ENCODE data around the gene NRIP2. TPM values are rescaled to one million over a fixed set of nuclear protein-coding genes. Genes with fewer than 3 reads are reported as not detected.
A peak's percentile ranks its signal among the peaks of the same experiment; 100 is the strongest.

NRIP2 gene
- total RNA-seq, 1 experiment from 2014 or later: 0.15 TPM

- H3K27ac Mint-ChIP-seq: peak within 1 kb of the TSS; percentile 97 to 100 (median 98)
Measured at GRCh38 chr12:2877047-2877952, 42.5 kb upstream of the NRIP2 start, which contains the start of the genes FOXM1 and RHNO1. TSS of gene FOXM1 (minus strand) at chr12:2877174. CDS start at chr12:2874478, 2,696 bp downstream. TSS of gene RHNO1 (plus strand) at chr12:2877223. CDS start at chr12:2885367, 8,144 bp downstream.

More at GRCh38 chr12:2877047-2877952, 42.5 kb upstream of the NRIP2 start, which contains the start of the genes FOXM1 and RHNO1:
- Histone ChIP-seq H3K79me2 (ENCODE audit: insufficient read depth, low read length) (peaks cover 7% of the 10 kb centered on the region; the same call in 1 of the 2 replicates), H3K4me2 (ENCODE audit: insufficient read depth, insufficient read length, low read length) (peak within 1 kb of the TSS; percentile 79), H4K5ac (ENCODE audit: insufficient read length, low read depth, low read length) (no peak within 1 kb of the TSS), H2BK12ac (ENCODE audit: insufficient read length, low read depth, low read length) (no peak within 1 kb of the TSS), H4K8ac (replicated peaks; ENCODE audit: insufficient read length, low read depth, low read length) (no peak within 1 kb of the TSS), H3K56ac (ENCODE audit: insufficient read length, low read depth, low read length) (no peak within 1 kb of the TSS), H3K18ac (ENCODE audit: insufficient read length, low read depth, low read length) (peak within 1 kb of the TSS; percentile 70), H2AFZ (ENCODE audit: low read length) (no peak within 1 kb of the TSS), H3K79me1 (ENCODE audit: insufficient read depth, low read depth, low read length, poor library complexity, severe bottlenecking) (no peaks in the 10 kb centered on the region), H4K91ac (ENCODE audit: insufficient read length, low read depth, low read length) (no peak within 1 kb of the TSS), H3K27ac (ENCODE audit: insufficient read length, low read depth, low read length) (peak within 1 kb of the TSS; percentile 6), H2BK120ac (ENCODE audit: low read depth, low read length, poor library complexity, severe bottlenecking) (no peak within 1 kb of the TSS), H3K27me3 (ENCODE audit: insufficient read depth, low read length) (no peaks in the 10 kb centered on the region), H2BK15ac (ENCODE audit: low read depth, low read length) (no peak within 1 kb of the TSS), H2AK5ac (ENCODE audit: insufficient read length, low read length) (no peak within 1 kb of the TSS), H2BK20ac (ENCODE audit: low read depth, low read length, poor library complexity, severe bottlenecking) (no peak within 1 kb of the TSS), H2BK5ac (ENCODE audit: insufficient read length, low read length) (no peak within 1 kb of the TSS), H3K23me2 (ENCODE audit: insufficient read length, low read depth, low read length, poor library complexity, severe bottlenecking) (peaks cover 14% of the 10 kb centered on the region), H3K4ac (ENCODE audit: low read depth, low read length) (no peak within 1 kb of the TSS), H3K9ac (ENCODE audit: extremely low read depth, insufficient read length, low read length) (peak within 1 kb of the TSS; percentile 92), H4K20me1 (ENCODE audit: control insufficient read depth, insufficient read depth, insufficient read length) (no peaks in the 10 kb centered on the region), H3K23ac (ENCODE audit: insufficient read length, low read depth, low read length) (no peak within 1 kb of the TSS), H3T11ph (ENCODE audit: low read length) (no peak within 1 kb of the TSS), H3K14ac (ENCODE audit: insufficient read depth, low read length) (peak within 1 kb of the TSS; percentile 93), H3K9me3 (ENCODE audit: control insufficient read depth, low read depth, low read length) (no peaks in the 10 kb centered on the region), H3K4me1 (ENCODE audit: insufficient read depth, low read length) (no peaks in the 10 kb centered on the region)
- Mint-ChIP-seq H3K27me3 (ENCODE audit: low read depth) (no peaks in the 10 kb centered on the region), H3K36me3 (ENCODE audit: insufficient read depth in 1 of 3, low read depth in 3 of 3) (peaks cover 25 to 36% (median 30%) of the 10 kb centered on the region in 3 experiments), H3K4me1 (peaks cover 22 to 25% of the 10 kb centered on the region in 2 experiments), H3K4me3 (peak within 1 kb of the TSS; percentile 94 to 100), H3K9me3 (0 out of 5 replicates have a peak, but pooled peaks cover 0 to 2% of the 10 kb centered on the region in 2 experiments)
- peak; percentile 95 for DNase-seq
- no CpG with 5 or more reads among the region's 70 CpGs for WGBS (ENCODE audit: extremely low coverage, insufficient read length, low lambda C conversion rate)
- 0 out of 3 replicates have a peak, but pooled peaks have one; percentile 17 for TF ChIP-seq CTCF (conservative IDR thresholded peaks at IDR 0.05)

Data from H9 (cell line).